Stimulated activated CD8-positive, alpha-beta memory T cell treated with anti-CD3 and anti-CD28 coated beads, Interleukin-15, amount 100 ng/mL, for 24 hours (primary cell): ENCODE data around the gene JAKMIP2.
"Not testable (repeated sequence)": the region's sequence is repeated elsewhere in the genome, so short reads cannot be mapped to it uniquely, and the experiment has no call there.

Source experiments
- DNase-seq: peaks from one replicate; pipeline ENCODE4 v3.0.0-alpha.2; 2020; ENCODE audit warnings: low read depth

JAKMIP2 gene

DNA sequence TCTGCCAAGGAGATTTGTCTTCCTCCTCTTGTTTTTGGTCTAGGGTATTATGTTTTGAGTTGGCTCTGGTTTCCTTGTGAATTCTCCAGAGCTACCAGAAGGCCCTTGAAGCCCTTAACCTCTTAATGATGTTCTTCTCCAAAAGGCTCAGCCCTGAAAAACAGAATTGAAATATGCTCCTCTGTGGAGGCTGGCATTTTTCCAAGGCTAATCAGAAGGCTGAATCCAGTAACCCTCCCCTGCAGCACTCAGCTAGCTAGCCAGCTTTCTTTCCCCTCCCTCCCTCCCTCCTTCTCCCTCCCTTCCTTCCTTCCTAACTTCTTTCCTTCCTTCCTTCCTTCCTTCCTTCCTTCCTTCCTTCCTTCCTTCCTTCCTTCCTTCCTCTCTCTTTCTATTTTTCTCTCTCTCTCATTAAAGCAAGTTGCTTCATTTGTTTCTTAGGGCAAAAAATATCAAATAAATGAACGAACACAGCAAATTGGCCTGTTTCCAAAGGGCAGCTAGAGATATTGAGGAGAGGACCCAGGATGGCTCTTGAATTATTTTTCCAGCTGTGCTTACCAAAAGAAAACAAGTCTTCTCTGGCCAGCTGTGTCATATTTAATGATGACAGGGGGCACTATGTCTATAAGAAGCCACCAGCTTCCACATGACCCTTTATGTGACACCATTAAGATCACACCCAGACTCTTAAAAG lies 38.7 kb downstream of the JAKMIP2 start:
- no peak for DNase-seq

DNA sequence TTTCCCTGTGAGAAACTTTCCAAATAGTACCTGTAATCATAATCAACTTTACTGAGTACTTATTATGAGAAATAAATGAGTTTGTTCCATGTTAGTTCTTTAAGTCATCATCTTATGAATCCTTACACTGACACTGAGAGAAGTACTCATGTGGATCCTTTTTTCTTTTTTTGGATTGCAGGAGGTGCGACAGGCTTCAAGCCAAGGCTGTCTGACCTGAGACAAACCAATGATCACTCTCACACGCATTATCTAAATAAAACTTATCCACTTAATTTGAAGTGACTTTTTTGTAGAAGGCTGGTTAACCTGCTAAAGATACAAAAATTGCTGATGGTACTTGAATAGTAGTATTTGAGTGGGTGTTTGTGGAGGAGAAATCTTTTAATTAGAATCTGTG lies 39.5 kb downstream of the JAKMIP2 start:
- no peak for DNase-seq

DNA sequence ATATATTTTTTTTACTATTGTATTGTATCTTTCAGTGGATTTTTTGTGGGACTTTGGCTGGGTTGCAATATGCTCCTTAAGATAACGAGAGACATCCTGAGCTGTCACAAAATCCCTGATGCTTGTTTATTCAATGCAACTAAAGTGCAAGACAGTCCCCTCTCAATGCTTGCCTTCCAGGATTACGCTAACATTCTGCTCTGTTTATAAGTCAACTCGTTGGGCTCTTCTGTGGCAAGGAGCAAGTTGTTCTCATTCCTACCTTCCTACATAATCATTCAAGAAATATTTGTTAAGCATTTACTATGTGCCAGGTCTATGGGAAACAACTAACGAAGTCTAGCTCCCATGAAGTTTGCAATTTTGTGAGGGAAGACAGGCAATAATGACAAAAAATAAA lies 40.4 kb downstream of the JAKMIP2 start:
- no peak for DNase-seq

DNA sequence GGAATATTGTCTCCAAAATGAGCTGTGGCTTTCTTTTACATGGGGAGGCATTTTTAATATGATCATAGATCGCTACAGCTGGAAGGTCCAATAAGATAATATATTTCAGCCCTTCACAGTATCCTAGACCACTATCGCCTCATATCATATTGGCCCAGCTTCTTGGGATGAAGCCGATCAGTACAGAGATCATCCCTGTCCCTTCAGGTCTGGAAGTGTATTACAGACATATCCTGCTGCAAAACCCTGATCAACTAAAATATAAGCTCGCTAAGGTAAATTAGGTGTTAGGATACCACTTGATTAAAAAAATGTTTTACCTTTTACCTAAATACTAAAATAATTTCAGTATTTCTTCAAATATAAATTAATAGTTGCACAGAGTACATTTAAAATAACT lies 41.7 kb downstream of the JAKMIP2 start:
- DNase-seq: no peak

DNA sequence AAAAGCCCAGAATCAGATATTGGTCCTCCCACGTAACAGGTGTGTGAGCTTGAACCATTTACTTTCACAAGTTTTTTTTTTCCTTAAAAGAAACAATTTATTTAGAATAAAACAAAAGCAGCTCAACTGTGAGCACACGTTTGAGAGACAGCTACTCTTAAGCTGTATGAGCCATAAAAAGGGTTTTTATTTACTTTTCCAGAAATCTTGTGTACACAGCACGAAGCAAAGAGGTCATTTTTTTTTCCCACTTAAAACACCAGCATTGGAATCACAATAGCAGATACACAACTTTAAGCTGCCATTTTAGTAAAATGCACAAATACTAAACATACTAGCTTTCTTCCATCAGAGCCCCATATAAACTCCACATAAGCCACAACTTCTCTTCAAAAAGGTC lies 44.6 kb downstream of the JAKMIP2 start:
- no peak for DNase-seq

DNA sequence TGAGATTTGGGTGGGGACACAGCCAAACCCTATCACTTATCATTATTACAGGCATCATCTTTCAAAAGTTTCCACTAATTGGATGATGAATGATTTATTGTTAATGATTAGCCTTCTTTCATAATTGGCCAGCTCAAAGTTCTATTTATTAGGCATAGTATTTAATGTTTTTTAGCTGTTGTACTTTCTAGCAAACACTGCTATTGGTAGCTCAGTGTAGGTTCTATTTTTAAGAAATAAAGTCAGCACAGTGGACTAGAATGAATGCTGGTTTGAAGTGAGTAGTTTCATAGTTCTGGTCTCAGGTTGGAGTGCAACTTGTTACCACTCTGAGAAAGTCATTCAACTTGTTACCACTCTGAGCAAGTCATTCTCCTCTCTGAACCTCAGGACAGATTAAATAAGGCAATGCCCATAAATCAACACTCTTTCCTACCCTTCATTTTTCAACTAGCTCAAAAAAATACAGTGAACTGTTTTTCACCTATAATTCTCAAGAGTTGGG lies 46.9 kb downstream of the JAKMIP2 start:
- no peak for DNase-seq

DNA sequence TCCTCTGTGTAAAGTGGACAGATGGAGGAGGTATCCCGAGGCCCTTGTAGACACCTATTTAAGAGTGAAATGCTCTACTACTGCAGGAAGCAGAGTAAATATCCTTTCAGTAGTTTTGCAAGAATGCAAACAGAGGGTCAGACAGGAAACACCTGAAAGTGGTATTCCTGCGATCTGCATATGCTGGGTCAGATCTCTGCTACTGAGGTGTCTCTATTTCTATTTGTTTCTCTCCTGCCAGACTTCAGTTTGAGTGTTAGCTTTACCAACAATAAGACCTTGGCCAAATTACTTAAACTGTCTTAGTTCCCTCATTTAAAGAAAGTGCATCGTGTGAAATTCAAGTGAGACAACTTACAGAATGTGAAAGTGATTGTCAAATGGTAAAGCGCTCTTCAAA lies 47.6 kb downstream of the JAKMIP2 start:
- no peak for DNase-seq

DNA sequence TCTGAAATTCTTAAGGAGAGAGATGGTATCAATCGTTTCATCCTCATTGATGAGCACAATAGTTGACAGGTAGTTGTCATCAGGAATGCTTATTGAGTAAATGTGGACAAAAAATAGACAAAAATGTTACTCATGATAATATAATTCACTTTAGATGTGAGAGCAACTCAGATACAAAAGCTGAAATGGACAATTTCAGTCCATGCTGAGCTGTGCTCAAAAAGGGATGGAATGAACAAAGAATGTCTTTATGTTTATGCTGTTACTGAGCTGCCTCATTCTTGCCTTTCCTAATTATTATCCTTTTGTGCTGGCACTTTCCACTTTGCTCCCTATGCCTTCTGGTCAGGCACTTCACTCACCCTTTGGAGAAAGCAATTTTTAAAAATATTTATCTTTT lies 49.5 kb downstream of the JAKMIP2 start:
- DNase-seq: no peak

DNA sequence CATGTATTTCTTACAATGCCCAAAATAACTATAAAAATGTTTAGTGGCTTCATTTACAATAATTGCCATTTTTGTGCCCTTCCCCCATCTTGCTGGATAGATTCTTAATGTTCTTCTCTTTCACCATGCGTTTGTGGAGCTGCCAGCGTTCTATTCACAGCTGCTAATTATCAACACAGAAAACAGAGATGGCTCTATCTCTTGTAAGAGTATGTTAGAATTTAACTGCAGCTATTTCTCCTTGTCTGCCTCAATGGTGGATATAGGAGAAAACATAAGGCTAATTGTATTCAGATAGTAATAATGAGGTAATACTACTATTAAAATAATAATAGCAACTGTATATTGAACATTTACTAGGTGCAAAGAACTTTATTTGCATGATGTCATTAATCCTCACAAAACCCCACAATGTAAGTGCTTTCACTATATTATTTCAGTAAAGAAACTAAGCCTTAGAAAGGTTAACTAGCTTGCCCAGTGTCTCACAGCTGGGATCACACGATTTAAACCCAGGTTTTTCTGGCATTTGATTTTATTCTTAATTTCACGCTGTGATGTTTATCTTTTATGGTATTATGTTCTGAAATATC lies 50.1 kb downstream of the JAKMIP2 start:
- DNase-seq: no peak

DNA sequence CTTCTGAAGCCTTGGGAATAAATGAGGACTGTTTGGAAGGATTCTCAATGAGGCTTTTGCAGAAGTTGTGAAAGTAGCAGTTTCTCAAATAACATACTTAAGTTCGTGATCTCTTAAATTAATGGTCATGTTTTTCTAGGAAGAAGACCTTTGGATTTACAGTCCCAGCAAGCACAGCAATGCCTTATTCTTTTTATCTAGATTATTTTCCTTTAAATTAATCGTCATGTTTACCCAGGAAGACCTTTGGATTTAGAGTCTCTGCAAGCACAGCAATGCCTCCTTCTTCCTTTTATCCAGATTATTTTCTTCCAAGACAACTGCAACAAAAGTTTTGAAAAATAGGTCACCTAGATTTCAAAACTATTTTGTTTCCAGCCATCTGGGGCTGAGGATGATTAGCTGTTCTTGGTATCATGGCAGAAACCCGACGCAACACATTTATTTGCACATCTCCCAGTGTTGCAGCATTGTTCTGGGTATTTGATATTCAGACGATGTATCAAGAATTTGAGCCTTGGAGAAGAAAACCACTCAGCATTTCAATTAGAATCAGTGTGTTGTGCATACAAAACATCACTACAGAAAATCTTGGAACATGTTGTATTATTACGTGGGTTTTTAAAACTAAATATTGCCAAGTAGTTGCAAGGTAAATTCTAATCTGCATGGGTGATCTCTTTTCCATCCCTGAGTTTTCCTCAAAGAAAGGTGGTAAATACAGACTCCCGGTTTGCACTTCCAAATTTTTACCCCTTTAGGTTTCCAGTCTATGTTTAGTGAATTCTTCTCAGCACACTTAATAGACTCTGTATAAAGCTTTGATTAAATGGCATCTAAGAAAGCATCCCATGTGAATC lies 50.9 kb downstream of the JAKMIP2 start:
- DNase-seq: no peak

DNA sequence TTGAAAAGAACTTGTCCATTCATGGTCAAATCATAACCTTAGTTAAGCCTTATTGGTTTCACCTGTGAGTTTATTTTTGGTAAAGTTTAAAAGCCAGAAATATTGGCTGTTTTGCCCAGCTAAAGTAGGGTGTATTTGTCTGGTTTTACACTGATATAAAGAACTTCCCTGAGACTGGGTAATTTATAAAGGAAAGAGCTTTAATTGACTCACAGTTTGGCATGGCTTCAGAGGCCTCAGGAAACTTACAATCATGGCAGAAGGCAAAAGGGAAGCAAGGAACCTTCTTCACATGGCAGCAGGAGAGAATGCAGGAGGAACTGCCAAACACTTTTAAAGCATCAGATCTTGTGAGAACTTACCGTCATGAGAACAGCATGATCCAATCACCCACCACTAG lies 55.3 kb downstream of the JAKMIP2 start:
- no peak for DNase-seq

DNA sequence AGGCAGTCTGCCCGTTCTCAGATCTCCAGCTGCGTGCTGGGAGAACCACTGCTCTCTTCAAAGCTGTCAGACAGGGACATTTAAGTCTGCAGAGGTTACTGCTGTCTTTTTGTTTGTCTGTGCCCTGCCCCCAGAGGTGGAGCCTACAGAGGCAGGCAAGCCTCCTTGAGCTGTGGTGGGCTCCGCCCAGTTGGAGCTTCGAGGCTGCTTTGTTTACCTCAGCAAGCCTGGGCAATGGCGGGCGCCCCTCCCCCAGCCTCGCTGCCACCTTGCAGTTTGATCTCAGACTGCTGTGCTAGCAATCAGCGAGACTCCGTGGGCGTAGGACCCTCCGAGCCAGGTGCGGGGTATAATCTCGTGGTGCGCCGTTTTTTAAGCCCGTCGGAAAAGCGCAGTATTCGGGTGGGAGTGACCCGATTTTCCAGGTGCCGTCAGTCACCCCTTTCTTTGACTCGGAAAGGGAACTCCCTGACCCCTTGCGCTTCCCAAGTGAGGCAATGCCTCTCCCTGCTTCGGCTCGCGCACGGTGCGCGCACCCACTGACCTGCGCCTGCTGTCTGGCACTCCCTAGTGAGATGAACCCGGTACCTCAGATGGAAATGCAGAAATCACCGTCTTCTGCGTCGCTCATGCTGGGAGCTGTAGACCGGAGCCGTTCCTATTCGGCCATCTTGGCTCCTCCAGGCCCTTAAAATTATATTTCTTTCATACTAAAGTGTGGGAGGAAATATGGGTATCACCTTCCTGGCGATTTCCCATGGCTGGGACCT lies 61.2 kb downstream of the JAKMIP2 start:
- not testable (repeated sequence) for DNase-seq

DNA sequence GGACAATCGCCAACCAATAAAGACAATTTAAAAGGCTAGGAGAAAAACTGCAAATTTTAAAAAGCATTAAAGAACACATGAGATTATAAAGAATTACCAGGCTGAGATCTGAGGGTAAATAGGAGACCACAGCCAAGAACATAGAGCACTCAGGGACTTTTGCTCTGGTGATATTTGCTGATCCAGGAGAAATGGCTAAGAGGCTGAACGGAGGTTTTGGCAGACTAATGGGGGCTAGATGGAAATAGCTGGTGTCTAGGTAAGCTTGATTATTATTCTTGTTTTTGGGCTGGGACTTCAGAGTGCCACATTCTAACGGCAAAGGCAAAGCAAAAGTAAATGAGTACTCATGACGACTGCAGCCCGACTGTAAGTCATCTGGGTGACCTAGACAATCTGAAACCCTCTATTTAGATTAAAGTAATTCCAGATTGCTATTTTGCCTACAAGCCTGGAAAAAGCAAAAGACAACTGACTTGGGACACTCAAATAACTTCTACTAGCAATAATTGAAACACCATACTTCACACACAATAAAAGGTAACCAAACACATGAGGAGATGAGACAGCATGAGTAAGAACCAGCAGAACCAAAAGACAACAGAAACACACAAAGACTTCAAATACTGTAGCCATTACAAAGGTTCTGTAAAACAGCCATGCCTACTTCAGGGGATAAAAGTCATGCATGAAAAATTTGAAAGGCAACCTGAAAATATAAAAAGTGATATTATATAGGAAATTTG lies 68.8 kb downstream of the JAKMIP2 start:
- no peak for DNase-seq

DNA sequence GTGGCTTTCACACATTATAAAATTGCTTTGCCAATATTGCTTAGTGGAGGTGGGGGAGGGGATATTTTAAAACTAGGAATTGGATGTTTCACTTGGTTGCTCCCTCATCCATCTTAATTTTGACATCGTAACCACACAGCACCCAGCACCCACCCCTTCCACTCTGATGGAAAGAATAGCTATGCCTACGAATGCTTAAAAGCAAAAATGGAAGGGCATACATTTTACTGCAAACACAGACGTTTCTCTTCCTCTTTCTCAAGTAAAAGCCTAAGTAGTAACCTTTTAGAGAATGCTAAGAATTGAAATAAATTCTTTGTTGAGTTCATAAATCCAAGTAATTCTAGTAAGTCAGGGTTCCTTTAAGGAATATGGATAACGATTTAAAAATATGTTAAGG lies 69.9 kb downstream of the JAKMIP2 start:
- no peak for DNase-seq

DNA sequence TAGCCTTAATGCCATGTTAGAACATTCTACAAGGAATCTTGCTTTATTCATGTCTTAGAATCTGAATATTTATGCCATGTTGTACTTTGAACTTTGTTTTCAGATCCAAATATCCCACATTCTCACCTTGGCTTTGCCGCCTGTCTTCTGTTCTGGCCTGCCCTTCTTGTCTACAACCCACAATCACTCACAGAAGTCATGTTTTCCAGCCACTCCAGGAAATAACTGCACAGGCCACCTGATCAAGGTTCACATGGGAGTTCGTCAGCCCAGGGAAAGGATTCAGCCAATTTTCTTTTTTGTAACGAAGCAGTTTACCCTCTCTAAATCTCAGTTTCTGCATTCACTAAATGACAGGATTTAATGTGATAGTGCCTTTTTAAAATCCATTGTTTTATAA lies 70.5 kb downstream of the JAKMIP2 start:
- no peak for DNase-seq

DNA sequence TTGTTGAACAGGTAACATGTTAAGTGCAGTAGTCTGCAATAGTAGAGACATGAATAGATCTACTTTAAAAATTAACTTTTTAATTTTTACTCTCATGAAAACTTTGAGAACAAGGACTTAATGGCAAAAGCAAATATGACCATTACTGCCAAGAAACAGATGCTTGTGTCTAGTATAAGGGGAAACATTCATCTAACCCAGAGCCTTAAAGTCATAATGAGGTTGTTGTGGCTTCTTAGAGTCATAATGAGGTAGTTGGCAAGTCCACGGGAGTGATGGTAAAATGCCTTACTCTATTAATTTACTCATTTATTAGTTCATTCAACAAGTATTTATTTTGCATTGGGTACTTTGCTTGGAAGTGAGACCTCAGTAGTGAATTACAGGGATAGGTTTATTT lies 71.5 kb downstream of the JAKMIP2 start:
- DNase-seq: no peak

DNA sequence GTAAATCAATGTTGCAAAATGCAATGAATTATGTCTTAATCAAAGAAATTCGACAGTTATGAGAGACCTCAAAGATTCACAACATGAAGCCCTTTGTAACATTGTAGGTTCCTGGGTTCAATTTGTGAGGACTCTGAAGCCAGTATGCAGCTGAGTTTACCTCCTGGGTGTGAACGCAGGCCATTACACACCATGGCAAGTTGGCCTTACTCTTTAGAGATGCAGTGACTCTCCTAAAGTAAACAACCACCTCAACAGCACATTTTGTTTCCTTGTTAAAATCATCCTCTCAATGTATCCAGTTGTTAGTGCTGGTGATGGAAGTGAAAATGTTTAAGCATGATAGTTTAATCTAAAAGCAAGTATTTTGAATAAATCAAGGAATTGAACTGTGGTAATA lies 73.8 kb downstream of the JAKMIP2 start:
- no peak for DNase-seq

DNA sequence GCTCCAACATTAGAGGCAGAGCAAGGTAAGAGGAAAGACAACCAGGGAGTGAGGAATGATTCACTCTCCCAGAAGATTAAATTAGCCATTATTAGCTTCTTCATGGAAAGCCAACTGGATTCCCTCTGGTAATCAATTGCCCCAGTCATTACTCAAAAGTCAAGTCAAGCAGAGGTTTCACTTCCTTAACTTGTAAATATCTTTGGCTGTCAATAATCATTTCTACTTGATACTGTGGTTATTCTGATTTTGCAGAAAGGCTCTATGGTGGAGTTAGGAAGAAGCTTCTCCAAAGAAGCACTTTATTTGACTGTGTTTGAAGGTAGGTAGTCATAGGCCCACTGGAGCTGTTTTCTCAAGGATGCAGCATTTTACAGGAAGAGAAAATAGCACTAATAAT lies 78.0 kb downstream of the JAKMIP2 start:
- DNase-seq: no peak

DNA sequence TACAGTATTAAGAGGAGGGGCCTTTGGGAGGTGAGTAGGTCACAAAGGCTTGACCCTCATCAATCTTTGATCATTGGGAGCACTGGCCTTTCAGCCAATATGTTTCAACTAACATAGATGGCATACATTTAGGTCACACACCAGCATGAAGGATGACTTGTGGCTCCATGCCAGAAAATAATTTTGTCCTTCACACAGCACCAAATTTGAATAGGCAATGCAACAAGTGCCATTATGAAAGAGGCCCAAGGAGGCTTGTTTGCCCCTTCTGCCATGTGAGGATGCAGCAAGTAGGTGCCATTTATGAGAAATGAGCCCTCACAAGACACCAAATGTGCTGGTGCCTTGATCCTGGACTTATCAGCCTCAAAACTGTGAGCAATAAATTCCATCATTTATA lies 81.1 kb downstream of the JAKMIP2 start:
- DNase-seq: no peak

DNA sequence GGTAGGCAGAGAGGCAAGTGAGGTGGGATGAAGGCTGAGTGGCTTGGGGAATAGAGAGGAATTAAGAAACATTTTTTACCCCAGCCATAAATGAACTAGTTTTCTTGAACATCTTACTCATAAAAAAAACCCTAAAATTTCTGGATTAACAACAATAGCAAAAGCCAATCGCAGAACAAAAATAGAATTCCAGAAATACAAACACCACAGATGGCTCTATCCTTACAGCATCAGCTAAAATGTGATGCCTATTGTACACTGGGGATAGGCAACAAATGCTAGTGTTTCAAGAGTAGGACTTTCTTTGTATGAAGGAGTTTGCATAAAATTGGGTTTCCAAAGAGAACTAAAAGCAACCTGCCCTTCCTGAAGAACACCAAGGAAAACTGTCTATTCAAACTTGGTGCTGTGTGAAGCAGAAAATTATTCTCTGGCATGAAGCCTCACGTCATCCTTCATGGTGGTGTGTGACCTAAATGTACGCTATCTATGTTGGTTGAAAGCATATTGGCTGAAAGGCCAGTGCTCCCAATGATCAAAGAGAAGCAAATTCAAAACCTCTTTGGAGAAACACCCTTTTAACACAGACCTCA lies 82.9 kb downstream of the JAKMIP2 start:
- DNase-seq: no peak

DNA sequence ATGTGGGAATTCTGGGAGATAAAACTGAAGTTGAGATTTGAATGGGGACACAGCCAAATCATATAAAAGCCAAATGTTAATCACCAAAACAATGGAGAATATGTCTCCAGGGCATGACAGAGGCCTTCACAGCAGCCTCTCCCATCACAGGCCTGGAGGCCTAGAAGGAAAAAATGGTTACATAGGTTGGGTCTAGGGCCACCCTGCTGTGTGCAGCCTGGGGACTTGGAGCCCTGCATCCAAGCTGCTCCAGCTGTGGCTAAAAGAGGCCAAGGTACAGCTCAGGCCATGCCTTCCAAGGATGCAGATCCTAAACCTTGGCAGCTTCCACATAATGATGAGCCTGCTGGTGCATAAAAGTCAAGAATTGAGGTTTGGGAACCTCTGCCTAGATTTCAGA lies 85.1 kb downstream of the JAKMIP2 start:
- DNase-seq: no peak
